H1 (cell line): ENCODE results near the gene GUF1.

Source experiments
- CTCF ChIP-seq, 3 experiments: IDR thresholded peaks; 1 replicate in 2 of 3; 2 replicates in 1 of 3; pipeline versions ENCODE4 v1.5.1 to v1.6.1; 2011; ENCODE audit warnings: low read length in 3 of 3, mild to moderate bottlenecking in 3 of 3, inconsistent platforms in 2 of 3, low read depth in 1 of 3, moderate library complexity in 1 of 3; ENCODE audit not compliant: insufficient read depth in 1 of 3; ENCODE audit errors: control extremely low read depth in 1 of 3
- HDAC2 ChIP-seq, 2 experiments: fragments of 300-600 bp in 1 of 2; sonication (generic) in 1 of 2; IDR thresholded peaks; 2 replicates each; pipeline ENCODE4 v1.6.1; 2011 to 2012; ENCODE audit warnings: low read depth in 2 of 2, low read length in 2 of 2, mild to moderate bottlenecking in 2 of 2, moderate library complexity in 2 of 2, borderline replicate concordance in 1 of 2, inconsistent platforms in 1 of 2
- POLR2AphosphoS5 ChIP-seq: IDR thresholded peaks from 2 replicates; pipeline ENCODE4 v1.6.1; 2011; ENCODE audit warnings: low read depth, low read length
- POU5F1 ChIP-seq: IDR thresholded peaks from 2 replicates; pipeline ENCODE4 v1.6.1; 2011; ENCODE audit warnings: low read depth, mild to moderate bottlenecking, low read length, moderate library complexity
- SIX5 ChIP-seq: IDR thresholded peaks from 2 replicates; pipeline ENCODE4 v1.6.1; 2011; ENCODE audit warnings: mild to moderate bottlenecking, low read depth, low read length
- SUZ12 ChIP-seq: fragments of 200-600 bp; sonication (generic); IDR thresholded peaks from 2 replicates; pipeline ENCODE4 v1.6.1; 2012; ENCODE audit warnings: mild to moderate bottlenecking, inconsistent platforms, low read length, moderate library complexity, mixed read lengths

GRCh38 chr4:44671636-44672035 is 6.6 kb upstream of the GUF1 start:
- TF ChIP-seq HDAC2 (IDR thresholded peaks at IDR 0.05; ENCODE audit: borderline replicate concordance in 1 of 2, low read depth in 2 of 2, low read length in 2 of 2) (no peak), POU5F1 (no peak), CTCF (IDR thresholded peaks at IDR 0.05; ENCODE audit: control extremely low read depth in 1 of 3, insufficient read depth in 1 of 3, low read depth in 1 of 3, low read length in 3 of 3) (no peak), SIX5 (no peak), POLR2AphosphoS5 (no peak), SUZ12 (no peak)
